IPS-NIHi7 (cell line): Measurements from ENCODE around the gene GPS1.

Experiments
- DNase-seq: peaks from one replicate; pipeline ENCODE4 v3.0.0; 2012; ENCODE audit warnings: mixed read lengths; ENCODE audit errors: extremely low spot score

The GPS1 gene

DNA sequence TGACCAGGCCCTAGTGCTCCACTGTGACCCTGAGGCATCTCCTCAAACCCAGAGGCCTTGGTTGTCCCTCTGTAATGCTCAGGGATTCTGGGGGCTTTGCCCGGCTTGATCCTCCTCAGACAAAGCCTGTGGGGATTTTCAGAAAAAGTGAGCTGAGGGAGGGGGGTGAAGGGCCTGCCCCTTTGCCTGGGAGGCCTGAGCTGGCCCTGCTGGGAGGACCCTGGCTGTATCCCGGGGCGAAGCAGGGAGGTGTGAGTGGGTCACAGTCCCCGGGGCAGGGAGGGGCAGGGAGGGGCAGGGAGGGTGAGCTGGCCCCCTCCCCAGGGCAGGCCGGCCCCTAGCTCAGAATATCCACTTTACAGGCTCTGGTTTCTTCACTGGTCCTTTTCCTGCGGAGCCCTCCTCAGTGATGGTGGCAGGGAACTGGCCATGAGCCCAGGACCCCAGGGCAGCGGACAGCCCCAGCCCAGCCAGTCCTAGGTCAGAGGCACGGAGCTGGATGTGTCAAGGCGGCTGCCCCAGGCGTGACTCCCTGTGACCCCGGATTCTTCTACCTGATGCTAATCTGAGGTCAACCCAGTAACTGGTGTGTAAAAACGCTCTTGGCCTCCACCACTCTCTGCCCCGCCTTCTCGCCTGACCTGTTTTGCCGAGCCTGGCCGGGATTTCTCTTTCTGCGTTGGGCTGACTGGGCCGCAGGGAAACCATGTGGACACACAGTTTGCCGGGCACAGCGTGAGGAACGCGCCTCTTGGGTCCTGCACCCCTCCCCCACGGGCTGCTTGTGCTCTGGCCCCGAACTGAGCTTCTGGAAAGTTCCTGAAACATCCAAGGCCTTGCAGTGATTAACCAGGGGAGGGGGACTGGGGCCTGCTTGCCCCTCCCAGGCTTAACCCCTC, 52.1 kb downstream of the GPS1 start:
- peak; percentile 61 for DNase-seq

- no peak for DNase-seq
Observed at GRCh38 chr17:82104797-82105416, 53.2 kb downstream of the GPS1 start.

DNA sequence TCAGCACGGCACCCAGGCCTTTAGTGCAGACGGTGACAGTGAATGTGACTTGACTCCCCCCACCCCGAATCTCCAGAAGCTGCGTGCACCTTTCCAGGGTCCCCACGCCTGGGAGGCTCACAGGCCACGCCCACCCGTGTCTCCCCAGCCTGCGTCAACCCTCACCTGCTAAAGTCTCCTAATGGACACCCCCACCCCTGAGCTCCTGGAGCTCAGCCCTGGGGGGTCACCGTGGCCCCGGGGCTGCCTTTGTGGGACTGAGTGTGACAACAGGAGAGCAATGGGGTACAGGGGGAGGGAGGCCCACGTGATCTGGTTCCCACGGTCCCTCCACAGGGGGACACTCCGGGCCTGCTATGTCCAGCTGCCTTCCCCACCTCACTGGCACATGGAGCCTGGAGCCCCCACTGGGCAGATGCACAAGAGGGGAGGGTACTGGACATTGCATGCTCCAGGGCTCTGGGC, 53.8 kb downstream of the GPS1 start:
- DNase-seq, result no peak

- peak; percentile 87 for DNase-seq
Observed at GRCh38 chr17:82105882-82106687, 54.4 kb downstream of the GPS1 start.

DNA sequence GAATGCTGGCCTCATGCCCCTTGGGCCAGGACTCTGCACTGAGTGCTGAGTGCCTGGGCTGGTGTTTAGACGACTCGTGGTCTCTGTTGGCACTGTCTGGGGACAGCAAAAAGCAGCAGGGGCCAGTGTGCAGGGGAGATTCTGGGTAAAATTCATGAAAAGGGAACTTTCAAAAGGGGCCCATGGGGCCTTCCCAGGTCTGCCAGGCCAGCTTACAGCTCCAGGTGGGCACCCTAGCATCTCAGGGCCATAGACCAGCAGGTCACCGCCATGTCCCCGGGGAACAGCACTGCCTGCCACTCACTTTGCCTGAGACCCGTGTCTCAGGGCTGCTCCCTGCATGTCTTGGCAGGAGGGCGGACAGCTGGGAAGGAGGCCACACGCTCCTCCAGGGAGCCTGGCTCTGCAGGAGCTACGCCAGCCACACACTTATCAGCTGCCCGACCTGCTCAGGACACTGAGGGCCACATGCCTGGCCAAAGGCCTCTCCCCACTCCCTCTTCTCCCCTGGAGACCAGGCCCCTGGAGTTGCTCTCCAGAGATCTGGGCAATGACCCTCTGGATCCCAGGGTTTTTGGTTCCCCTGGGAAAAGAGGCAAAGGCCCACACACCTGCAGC, 55.1 kb downstream of the GPS1 start:
- DNase-seq, result no peak
